Daoy (cell line): ENCODE data around the gene TESK2. TPM values are rescaled to one million over a fixed set of nuclear protein-coding genes. Genes with fewer than 3 reads are reported as not detected.
"Not testable (repeated sequence)": the region's sequence is repeated elsewhere in the genome, so short reads cannot be mapped to it uniquely, and the experiment has no call there.

Source experiments
- DNase-seq: peaks from one replicate; pipeline ENCODE4 v3.0.0-alpha.2; 2015; ENCODE audit warnings: low read depth
- total RNA-seq: library from RNA; depleted of rRNA; stranded (reverse); fragments of >200 nt; shearing (Covaris generic); gene quantifications from 2 replicates; pipeline ENCODE4 v1.2.3, GENCODE V29; 2014; rRNA removed

Gene TESK2, protein sequence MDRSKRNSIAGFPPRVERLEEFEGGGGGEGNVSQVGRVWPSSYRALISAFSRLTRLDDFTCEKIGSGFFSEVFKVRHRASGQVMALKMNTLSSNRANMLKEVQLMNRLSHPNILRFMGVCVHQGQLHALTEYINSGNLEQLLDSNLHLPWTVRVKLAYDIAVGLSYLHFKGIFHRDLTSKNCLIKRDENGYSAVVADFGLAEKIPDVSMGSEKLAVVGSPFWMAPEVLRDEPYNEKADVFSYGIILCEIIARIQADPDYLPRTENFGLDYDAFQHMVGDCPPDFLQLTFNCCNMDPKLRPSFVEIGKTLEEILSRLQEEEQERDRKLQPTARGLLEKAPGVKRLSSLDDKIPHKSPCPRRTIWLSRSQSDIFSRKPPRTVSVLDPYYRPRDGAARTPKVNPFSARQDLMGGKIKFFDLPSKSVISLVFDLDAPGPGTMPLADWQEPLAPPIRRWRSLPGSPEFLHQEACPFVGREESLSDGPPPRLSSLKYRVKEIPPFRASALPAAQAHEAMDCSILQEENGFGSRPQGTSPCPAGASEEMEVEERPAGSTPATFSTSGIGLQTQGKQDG
- total RNA-seq, result 0.45 and 0.91 TPM in 2 replicates

DNA sequence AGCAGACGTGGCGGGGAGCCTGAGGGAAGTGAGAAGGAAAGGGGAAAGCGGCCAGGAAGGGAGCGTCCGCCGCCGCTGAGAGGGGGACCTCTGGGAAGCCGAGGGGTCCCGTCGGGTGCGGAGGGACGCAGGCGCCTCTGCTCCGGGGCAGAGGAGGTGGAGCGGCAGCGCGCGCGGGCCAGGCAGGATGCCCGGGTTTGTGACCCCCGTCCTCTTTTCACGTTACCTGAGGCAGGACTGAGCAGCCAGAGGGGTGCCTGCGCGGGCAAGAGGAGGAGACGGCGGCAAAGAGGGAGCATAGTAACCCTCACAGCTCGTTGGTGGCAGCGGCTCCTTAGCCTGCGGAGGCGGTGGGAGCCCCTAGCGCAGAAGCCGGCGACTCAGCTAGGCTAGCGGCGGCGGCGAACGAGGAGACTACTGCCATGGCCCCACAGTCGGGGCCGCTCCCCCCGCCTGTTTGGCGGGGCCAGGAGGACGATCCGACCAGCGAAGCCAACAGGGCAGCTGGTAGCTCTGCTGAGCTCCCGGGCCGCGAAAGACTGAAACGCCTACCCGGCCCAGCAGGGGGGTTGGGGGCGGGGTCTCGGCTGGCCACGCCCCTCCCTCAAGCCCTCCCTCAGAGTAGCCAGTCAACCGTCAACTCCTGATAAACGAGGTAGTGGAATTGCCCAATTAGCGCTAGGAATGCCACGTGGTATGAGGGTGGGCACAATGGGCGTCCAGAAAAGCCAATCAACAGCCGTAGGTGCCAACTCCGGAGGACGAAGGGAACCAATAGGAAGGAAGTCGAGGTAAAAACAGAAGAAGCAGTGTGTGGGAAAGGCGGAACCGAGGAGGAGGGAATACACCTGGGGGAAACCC, at the start of gene TESK2:
TESK2 (minus strand) TSS at position 538 of the 861 bp plus-strand sequence. CDS start 33,378 bp downstream, outside the sequence.
- peak; percentile 98 for DNase-seq

DNA sequence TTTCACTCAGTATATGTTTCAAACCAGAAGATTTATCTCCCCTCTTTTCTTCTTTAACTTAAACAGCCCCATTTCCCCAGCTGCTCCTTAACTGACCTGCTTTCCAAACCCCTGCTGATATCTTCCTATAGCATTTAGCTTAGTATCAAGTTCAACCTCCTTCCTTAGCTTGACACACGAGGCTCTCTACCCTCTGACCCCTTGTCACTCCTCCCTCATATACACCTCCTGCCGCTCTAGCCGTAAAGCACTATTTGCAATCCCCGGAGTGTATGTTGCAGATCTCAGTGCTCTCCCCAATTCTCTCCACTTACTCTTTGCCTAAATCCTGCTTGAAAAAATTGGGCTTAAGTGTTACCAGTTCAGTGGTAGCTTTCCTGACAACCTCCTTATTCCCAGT, 45.9 kb upstream of the TESK2 start:
- DNase-seq, result no peak

DNA sequence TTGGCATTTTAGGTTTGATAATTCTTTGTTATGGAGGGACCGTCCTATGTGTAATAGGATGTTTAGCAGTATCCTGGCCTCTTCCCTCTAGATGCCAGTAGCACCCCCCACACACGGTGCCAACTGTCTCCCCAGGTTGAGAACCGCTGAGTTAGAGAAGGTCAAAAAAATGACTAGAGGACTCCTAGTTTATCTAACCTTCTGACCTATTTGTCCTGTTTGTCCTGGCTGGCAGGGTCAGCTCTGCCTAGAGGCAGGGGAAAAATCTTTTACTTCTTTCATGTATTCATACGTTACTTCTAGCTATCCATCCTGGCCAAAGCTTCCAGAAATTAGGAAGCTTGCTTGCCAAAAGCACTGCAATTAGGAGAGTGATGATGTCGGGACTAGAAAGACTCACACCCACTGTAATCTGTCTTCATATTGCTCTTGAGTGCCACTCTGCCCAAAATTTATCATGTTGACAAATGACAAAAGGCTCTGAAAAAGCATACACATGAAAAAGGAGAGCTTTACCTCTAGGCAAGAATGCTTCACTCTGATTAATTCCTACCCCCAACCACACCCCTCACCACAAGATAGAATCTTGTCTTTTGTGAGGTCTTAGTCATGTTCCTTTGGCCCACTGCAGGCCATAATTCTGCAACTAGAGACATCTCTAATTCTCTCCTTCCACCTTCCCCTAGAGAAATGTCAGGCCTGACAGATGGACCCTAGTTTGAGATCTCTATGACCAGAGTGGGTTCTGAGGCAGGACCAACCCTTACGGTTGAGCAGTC, 45.2 kb upstream of the TESK2 start:
- no peak for DNase-seq

DNA sequence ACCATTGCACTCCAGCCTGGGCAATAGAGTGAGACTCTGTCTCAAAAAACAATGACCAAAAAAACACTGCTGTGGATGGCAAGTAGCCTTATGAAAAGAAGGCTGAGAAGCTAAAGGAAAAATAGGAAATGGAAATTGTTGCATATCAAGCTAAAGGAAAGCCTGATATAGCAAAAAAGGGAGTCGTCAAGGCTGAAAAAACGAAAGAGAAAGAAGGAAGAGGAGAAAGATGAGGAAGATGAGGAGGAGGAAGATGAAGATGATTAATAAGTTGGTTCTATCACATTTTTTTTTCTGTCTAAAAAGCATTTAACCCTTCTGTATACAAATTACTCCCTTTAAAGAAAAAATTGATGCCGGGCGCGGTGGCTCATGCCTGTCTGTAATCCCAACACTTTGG, 40.9 kb upstream of the TESK2 start:
- DNase-seq, result no peak

DNA sequence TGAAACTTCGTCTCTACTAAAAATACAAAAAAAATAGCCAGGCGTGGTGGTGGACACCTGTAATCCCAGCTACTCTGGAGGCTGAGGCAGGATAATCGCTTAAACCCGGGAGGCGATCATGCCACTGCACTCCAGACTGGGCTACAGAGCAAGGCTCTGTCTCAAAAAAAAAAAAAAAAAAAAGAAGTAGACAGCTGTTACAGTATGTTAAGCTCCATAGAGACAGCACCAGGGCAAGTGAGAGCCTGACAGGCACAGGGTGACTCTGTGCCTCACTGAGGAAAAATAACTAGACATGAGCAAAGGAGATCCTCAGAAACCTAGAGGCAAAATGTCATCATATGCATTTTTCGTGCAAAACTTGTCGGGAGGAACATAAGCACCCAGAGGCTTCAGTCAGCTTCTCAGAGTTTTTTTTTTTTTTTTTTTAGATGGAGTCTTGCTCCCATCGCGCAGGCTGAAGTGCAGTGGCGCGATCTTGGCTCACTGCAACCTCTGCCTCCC, 39.7 kb upstream of the TESK2 start:
- DNase-seq, result no peak

DNA sequence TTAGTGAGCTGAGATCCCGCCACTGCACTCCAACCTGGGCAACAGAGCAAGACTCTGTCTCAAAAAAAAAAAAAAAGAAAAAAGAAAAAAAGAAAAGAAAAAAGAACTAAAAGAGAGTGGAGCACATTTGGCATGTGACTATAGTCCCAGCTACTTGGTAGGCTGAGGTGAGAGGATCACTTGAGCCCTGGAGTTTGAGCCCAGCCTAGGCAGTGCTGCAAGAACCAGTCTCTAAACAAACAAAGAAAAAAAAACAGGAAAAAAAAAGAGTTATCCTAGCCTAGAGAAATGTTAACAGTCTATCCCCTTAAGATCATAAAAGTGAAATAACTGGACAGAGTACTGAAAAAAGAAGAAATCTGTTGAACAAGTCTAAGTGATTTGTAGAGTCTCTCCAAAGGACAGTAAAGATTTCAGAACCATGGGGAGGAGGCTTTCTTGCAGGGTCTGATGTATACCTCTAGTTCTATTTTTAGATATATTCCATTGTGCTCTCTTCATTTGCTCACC, 35.2 kb upstream of the TESK2 start:
- DNase-seq, result no peak

DNA sequence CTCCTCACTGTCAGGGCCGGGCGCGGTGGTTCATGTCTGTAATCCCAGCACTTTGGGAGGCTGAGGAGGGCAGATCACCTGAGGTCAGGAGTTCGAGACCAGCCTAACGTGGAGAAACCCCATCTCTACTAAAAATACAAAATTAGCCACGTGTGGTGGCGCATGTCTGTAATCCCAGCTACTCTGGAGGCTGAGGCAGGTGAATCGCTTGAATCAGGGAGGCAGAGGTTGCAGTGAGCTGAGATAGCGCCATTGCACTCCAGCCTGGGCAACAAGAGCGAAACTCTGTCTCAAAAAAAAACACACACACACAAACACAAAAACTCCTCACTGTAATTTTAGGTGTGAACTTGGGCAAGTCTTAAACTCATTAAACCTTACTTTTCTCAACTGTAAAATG, 33.0 kb upstream of the TESK2 start:
- not testable (repeated sequence) for DNase-seq

DNA sequence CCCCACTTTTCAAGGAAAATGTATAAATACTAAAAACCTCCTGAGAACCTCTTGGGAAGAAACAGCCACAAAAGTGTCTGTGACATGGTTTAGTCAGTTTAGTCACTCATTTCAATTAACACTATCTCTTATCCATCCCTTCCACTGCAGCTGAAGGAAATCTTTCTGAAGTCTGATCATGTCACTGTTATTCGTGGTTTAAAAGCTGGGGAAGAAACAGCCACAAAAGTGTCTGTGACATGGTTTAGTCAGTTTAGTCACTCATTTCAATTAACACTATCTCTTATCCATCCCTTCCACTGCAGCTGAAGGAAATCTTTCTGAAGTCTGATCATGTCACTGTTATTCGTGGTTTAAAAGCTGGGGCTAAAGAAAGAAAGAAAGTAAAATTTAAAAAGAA, 32.6 kb upstream of the TESK2 start:
- DNase-seq, result not testable (repeated sequence)

DNA sequence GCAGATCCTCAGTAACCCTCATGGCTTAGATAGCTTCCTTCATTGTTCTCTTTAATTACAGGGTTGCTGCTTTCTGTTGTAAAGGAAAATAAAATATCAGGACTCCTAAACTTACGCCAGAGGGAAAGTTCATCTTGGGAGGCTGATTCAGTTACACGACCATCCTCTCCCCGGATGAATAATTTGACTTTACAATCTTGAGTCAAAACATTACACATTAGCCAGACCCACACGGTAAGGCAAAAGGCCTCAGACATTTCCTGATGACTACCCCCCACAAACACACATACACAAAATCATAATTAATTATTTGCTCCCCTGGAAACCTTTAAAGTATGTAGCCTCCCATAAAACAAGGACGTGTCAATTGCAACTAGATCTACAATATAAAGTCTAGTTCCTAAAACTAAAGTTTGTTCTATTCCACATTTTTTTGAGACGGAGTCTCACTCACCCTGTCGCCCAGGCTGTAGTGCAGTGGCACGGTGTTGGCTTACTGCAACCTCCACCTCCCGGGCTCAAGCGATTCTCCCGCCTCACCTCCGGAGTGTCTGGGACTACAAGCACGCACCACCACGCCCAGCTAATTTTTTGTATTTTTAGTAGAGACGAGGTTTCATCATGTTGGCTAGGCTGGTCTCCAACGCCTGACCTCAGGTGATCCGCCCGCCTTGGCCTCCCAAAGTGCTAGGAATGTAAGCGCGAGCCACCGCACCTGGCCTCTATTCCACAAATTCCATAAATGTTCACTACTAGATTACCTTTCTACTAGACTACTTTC, 31.6 kb upstream of the TESK2 start:
- peak; percentile 73 for DNase-seq

DNA sequence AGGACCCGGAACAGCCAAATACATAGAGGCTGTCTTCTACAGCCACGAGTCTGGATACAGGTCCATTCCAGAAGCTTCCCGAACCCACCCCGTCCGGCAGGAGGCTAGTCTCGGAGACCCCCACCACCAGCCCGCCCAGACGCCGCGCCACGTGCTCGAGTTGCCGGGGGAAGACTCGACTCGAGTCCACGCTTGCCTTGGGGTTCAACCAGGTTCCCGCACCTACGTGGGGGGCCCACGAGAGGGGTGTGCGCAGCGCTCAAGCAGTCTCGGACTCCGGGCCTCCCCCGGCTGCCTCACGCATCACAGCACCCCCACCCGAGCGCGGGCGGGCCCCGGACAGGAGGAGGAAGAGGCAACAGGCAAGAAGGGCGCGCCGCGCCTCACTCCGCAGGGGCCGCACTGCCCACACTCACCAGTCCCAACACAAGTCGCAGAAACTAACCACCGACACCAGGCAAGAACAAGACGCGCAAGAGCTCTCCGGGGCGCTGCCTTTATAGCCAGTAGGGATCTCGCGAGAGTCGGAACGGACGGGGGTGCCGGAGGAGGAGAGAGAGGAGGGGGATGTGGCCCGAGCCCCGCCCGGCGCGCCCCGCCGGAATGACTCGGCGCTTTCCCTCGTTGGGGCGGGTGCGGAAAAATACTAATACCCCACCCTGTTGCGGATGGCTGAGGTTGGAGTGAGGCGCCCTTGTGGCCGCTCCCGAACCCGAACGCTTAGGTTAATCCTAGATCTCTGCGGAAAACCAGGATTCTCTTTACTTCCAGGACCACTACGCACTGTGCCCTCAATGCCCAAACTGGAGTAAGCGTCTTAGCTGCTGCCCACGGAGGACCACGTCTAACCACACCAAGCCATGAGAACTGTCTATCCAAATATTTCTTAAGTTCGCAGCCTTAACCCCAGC, 30.7 kb upstream of the TESK2 start, which contains the start of gene PRDX1:
PRDX1 (minus strand) TSS at position 472 of the 911 bp plus-strand sequence. CDS start 2,841 bp downstream, outside the sequence.
- peak; percentile 97 for DNase-seq

DNA sequence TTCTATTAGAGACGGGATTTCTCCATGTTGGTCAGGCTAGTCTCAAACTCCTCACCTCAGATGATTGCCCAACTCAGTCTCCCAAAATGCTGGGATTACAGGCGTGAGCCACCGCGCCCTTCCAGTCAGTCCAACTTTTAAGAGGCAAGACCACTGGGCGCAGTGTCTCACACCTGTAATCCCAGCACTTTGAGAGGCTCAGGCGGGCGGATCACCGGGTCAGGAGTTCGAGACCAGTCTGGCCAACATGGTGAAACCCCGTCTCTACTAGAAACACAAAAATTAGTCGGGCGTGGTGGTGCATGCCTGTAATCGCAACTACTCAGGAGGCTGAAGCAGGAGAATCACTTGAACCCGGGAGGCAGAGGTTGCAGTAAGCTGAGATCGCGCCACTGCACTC, 28.8 kb upstream of the TESK2 start:
- not testable (repeated sequence) for DNase-seq

DNA sequence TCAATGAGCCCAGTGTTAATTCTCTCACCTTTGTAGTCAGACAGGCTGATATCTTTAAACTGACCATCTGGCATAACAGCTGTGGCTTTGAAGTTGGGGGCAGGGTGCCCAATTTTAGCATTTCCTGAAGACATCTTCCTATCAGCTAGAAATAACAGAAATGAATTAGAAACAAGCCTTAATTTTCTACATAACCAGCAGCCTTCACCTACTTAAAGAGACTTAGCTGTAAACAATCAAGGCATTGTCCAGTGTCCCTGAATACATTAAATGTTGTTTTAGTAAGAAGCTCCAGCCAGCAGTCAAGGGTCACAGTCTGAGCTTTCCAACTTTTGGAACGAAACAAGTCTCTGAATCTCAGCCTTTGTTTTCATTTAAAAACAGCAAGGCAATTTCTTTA, 27.9 kb upstream of the TESK2 start:
- no peak for DNase-seq

DNA sequence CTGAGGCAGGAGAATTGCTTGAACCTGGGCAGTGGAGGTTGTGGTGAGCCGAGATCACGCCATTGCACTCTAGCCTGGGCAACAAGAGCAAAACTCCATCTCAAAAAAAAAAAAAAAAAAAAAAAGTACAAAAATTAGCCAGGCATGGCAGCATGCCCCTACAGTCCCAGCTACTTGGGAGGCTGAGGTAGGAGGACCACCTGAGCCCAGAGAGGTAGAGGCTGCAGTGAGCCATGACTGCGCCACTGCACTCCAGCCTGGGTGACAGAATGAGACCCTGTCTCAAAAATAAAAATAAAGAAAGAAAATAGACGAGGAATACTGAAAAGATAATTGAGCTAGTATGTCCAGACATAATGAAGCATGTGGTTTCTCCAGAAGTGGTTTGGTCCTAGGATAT, 27.4 kb upstream of the TESK2 start:
- not testable (repeated sequence) for DNase-seq

DNA sequence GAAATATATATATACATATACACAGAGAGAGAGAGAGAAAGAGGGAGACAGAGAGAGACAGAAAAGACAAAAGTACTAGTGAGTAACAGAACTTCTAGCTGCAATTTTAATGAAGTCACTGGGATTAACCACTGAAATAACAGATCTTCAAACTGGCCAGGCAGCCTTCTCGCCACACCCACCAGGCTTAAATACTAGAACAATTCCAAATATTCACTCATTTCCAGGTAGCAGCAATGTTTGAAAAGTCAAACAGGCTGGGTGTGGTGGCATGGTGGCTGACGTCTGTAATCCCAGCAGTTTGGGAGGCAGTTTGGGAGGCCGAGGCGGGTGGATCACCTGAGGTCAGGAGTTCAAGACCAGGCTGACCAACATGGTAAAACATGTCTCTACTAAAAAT, 25.5 kb upstream of the TESK2 start:
- DNase-seq, result no peak

DNA sequence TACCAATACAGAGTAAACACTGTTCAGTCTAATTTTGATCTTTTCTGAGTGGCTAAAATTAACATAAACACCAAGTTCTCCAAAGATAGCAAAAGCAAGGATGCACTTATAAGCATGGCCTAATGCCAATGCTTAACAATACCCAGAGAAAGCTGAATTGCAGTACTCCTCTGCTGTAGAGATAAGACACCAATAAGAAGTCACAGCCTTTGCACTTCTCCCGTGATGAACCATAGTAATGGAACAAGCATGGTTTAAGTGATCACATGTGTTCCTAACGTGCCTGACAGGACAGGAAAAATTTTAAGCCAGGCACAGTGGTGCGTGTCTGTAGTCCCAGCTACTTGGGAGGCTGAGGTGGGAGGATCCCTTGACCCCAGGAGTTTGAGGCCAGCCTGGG, 25.1 kb upstream of the TESK2 start:
- DNase-seq, result no peak

DNA sequence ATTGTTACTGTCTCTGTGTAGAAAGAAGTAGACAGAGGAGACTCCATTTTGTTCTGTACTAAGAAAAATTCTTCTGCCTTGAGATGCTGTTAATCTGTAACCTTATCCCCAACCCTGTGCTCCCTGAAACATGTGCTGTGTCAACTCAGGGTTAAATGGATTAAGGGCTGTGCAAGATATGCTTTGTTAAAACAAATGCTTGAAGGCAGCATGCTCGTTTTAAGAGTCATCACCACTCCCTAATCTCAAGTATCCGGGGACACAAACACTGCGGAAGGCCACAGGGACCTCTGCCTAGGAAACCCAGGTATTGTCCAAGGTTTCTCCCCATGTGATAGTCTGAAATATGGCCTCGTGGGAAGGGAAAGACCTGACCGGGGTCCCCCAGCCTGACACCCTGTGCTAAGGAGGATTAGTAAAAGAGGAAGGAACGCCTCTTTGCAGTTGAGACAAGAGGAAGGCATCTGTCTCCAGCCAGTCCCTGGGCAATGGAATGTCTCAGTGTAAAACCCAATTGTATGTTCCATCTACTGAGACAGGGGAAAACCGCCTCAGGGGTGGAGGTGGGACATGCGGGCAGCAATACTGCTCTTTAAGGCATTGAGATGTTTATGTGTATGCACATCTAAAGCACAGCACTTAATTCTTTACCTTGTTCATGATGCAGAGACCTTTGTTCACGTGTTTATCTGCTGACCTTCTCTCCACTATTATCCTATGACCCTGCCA, 22.7 kb upstream of the TESK2 start:
- not testable (repeated sequence) for DNase-seq

DNA sequence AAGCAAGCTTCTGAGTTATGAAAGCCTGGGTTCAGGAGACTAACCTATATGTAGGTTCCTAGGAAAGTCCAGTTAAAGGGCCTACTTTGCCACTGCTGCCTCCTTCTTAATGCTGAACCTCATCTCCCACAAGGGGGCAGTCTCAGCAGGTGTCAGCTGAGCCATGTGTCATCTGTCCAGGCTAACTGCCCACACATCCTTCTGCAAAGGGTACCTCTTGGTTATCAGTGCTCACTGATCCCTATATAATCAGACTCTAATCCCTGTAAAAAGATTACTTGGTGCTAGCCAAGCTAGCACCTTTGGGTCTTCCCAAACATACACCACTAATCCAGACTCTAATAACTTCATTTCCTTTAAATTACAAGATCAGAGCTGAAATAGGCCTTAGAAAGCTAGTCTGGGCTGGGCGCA, 21.7 kb upstream of the TESK2 start:
- peak; percentile 69 for DNase-seq

DNA sequence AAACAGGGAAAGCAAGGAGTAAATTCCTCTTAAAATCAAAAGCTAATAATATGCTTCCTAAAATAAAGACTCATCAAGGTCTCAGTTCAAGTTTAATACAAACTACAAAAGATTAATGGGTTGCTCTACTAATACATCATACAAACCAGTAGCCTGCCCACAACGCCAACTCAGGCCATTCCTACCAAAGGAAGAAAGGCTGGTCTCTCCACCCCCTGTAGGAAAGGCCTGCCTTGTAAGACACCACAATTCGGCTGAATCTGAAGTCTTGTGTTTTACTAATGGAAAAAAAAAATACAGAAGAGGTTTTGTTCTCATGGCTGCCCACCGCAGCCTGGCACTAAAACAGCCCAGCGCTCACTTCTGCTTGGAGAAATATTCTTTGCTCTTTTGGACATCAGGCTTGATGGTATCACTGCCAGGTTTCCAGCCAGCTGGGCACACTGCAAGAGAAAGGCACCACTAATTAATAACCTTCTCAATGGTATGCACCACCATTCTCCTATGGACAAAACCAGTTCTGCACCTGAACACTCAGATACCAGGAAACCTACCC, 20.1 kb upstream of the TESK2 start:
- no peak for DNase-seq
